MCF 10A (cell line): ENCODE results near the gene CGRRF1. TPM values are rescaled to one million over a fixed set of nuclear protein-coding genes. Genes with fewer than 3 reads are reported as not detected.
A peak's percentile ranks its signal among the peaks of the same experiment; 100 is the strongest.

Experiments used
- BruUV-seq: library from RNA; stranded (reverse); fragments of 400-500 nt; replicated peaks from 2 replicates; lab custom pipeline; 2021; lab: Mats Ljungman, UMichigan
- CTCF ChIA-PET: fragments of 300-600 bp; sonication (Branson Sonifier 250); formaldehyde crosslinking; extraction: SDS; loops from one replicate; lab custom pipeline; 2021; ENCODE audit warnings: antibody characterized with exemption, inconsistent platforms; lab: Yijun Ruan, JAX
- POLR2A ChIA-PET: fragments of 300-600, 350-650 bp; sonication (Branson Sonifier 250); formaldehyde crosslinking; extraction: SDS; loops from one replicate; lab custom pipeline; 2020; ENCODE audit warnings: antibody characterized with exemption, inconsistent platforms; lab: Yijun Ruan, JAX
- DNase-seq: peaks from one replicate; pipeline ENCODE4 v3.0.0-alpha.2; 2018; ENCODE audit not compliant: unreplicated experiment
- H3K27ac Mint-ChIP-seq: one replicate; pipeline ENCODE4 v1.8.0; 2022; ENCODE audit warnings: mild to moderate bottlenecking, low read depth, mixed read lengths; ENCODE audit not compliant: unreplicated experiment
- H3K27me3 Mint-ChIP-seq: one replicate; pipeline ENCODE4 v1.8.0; 2022; ENCODE audit warnings: mixed read lengths; ENCODE audit not compliant: insufficient read depth, unreplicated experiment
- H3K36me3 Mint-ChIP-seq: one replicate; pipeline ENCODE4 v1.8.0; 2022; ENCODE audit warnings: mild to moderate bottlenecking, moderate library complexity, mixed read lengths; ENCODE audit not compliant: insufficient read depth, unreplicated experiment
- H3K4me1 Mint-ChIP-seq: one replicate; pipeline ENCODE4 v1.8.0; 2022; ENCODE audit warnings: mixed read lengths; ENCODE audit not compliant: insufficient read depth, unreplicated experiment
- H3K4me3 Mint-ChIP-seq: one replicate; pipeline ENCODE4 v1.8.0; 2022; ENCODE audit warnings: mild to moderate bottlenecking, moderate library complexity, mixed read lengths; ENCODE audit not compliant: unreplicated experiment
- H3K9me3 Mint-ChIP-seq: one replicate; pipeline ENCODE4 v1.8.0; 2022; ENCODE audit warnings: mixed read lengths; ENCODE audit not compliant: unreplicated experiment
- CTCF ChIP-seq: fragments of 200-600 bp; IDR thresholded peaks from one replicate; pipeline ENCODE4 v1.8.0; 2022; ENCODE audit warnings: antibody characterized with exemption, mild to moderate bottlenecking; ENCODE audit not compliant: unreplicated experiment
- intact Hi-C: fragments of 100-400 bp; cut with micrococcal nuclease; formaldehyde crosslinking; loops from 2 replicates; pipeline ENCODE4 v1.14.1; 2022
- total RNA-seq: library from RNA; stranded (reverse); gene quantifications from 2 replicates; pipeline ENCODE4 v1.2.3, GENCODE V29; 2022

The CGRRF1 gene
- total RNA-seq, 1 experiment from 2014 or later = 17.5 TPM

GRCh38 chr14:54486685-54487084 is 23.0 kb upstream of the CGRRF1 start:
- peaks cover 24% of the 10 kb centered on the region for H3K36me3 Mint-ChIP-seq
- peak overlapping the region; percentile 73 for H3K4me3 Mint-ChIP-seq
- CTCF ChIA-PET = interaction anchor here (0.5 to 2.8 kb wide), 6 partner anchors 24 to 1349 kb away, joined by 3 to 20 read pairs (median 6); partner anchors contain the start of genes CGRRF1 and SAMD4A
- no peaks in the 10 kb centered on the region for H3K27me3 Mint-ChIP-seq
- no peak for TF ChIP-seq CTCF
- intact Hi-C loops = no loop called here
- BruUV-seq = no TSS peak
- no peaks in the 10 kb centered on the region for H3K9me3 Mint-ChIP-seq
- DNase-seq = no peak
- POLR2A ChIA-PET = interaction anchor here (1.0 to 6.8 kb wide), 7 partner anchors 13 to 79 kb away, joined by 3 to 100 read pairs (median 20); partner anchors contain the start of genes CNIH1 and SAMD4A
- no peak overlapping the region for H3K27ac Mint-ChIP-seq
- H3K4me1 Mint-ChIP-seq = peaks cover 39% of the 10 kb centered on the region

GRCh38 chr14:54487771-54488170 is 21.9 kb upstream of the CGRRF1 start:
- Mint-ChIP-seq H3K4me1 (peaks cover 37% of the 10 kb centered on the region), H3K9me3 (no peaks in the 10 kb centered on the region), H3K27ac (peak overlapping the region; percentile 78), H3K27me3 (no peaks in the 10 kb centered on the region), H3K4me3 (peak overlapping the region; percentile 73), H3K36me3 (peaks cover 16% of the 10 kb centered on the region)
- ChIA-PET CTCF (interaction anchor here (0.7 to 2.8 kb wide), 12 partner anchors 8 to 1192 kb away, joined by 3 to 20 read pairs (median 4); partner anchors contain the start of genes CGRRF1 and SAMD4A), POLR2A (interaction anchor here (0.6 to 6.8 kb wide), 21 partner anchors 8 to 1674 kb away, joined by 3 to 100 read pairs (median 6); partner anchors contain the start of genes CDKN3, CGRRF1, CNIH1 and SAMD4A)
- TF ChIP-seq CTCF = no peak
- no TSS peak for BruUV-seq
- intact Hi-C loops = loop anchor here (1.0 kb wide), 1 partner anchor 46 kb away; the partner anchor contains the start of gene CNIH1
- peak; percentile 46 for DNase-seq

- no peaks in the 10 kb centered on the region for H3K9me3 Mint-ChIP-seq
- H3K27ac Mint-ChIP-seq = peak overlapping the region; percentile 78
- TSS peak; percentile 39 for BruUV-seq
- peaks cover 33% of the 10 kb centered on the region for H3K4me1 Mint-ChIP-seq
- peaks cover 11% of the 10 kb centered on the region for H3K36me3 Mint-ChIP-seq
- intact Hi-C loops = loop anchor here (1.0 kb wide), 1 partner anchor 47 kb away; the partner anchor contains the start of gene CNIH1
- TF ChIP-seq CTCF = peak; percentile 5
- H3K27me3 Mint-ChIP-seq = no peaks in the 10 kb centered on the region
- ChIA-PET POLR2A (interaction anchor here (0.6 to 6.8 kb wide), 22 partner anchors 9 to 1675 kb away, joined by 3 to 100 read pairs (median 6); partner anchors contain the start of genes CDKN3, CGRRF1, CNIH1 and SAMD4A), CTCF (interaction anchor here (0.6 to 2.8 kb wide), 12 partner anchors 22 to 1192 kb away, joined by 3 to 20 read pairs (median 4); partner anchors contain the start of genes CGRRF1 and SAMD4A)
- peak overlapping the region; percentile 73 for H3K4me3 Mint-ChIP-seq
- DNase-seq = no peak
Measured at GRCh38 chr14:54488318-54488645, 21.4 kb upstream of the CGRRF1 start.

- Mint-ChIP-seq H3K4me1 (peaks cover 30% of the 10 kb centered on the region), H3K9me3 (no peaks in the 10 kb centered on the region), H3K27me3 (no peaks in the 10 kb centered on the region), H3K27ac (peak within 1 kb of the TSS; percentile 78), H3K36me3 (peaks cover 6% of the 10 kb centered on the region), H3K4me3 (peak within 1 kb of the TSS; percentile 73)
- BruUV-seq = no TSS peak
- peak; percentile 22 for TF ChIP-seq CTCF
- ChIA-PET POLR2A (interaction anchor here (0.6 to 6.8 kb wide), 25 partner anchors 9 to 433 kb away, joined by 3 to 100 read pairs (median 5); partner anchors contain the start of genes CDKN3, CGRRF1, CNIH1 and SAMD4A), CTCF (interaction anchor here (0.6 to 2.8 kb wide), 16 partner anchors 12 to 1193 kb away, joined by 3 to 20 read pairs (median 4); partner anchors contain the start of genes CGRRF1 and SAMD4A)
- intact Hi-C loops = loop anchor here (1.0 kb wide), 1 partner anchor 47 kb away; the partner anchor contains the start of gene CNIH1
- peak; percentile 93 for DNase-seq
Measured at GRCh38 chr14:54488646-54489317, 20.9 kb upstream of the CGRRF1 start, which contains the start of gene GMFB. Gene GMFB (minus strand): TSS chr14:54488980. CDS start chr14:54488927, 53 bp downstream.
